Liver (tissue), 9 donors: ENCODE measurements around the gene SYDE2. TPM values are rescaled to one million over a fixed set of nuclear protein-coding genes. Genes with fewer than 3 reads are reported as not detected.

Experiments
- DNase-seq: peaks from one replicate; pipeline ENCODE4 v3.0.0-alpha.2; 2017; ENCODE audit warnings: low spot score
- H3K27ac ChIP-seq, 2 donors: one replicate each; pipeline ENCODE4 v1.7.0; 2013; ENCODE audit warnings: inconsistent platforms in 2 of 2, low read length in 2 of 2, control low read depth in 1 of 2, low read depth in 1 of 2, mild to moderate bottlenecking in 1 of 2
- H3K27me3 ChIP-seq, 4 donors: one replicate each; pipeline versions ENCODE4 v1.6.1 to v1.7.0; 2013; ENCODE audit warnings: low read length in 3 of 4, inconsistent platforms in 1 of 4, mild to moderate bottlenecking in 1 of 4, moderate library complexity in 1 of 4; ENCODE audit not compliant: control insufficient read depth in 4 of 4, insufficient read depth in 4 of 4
- H3K36me3 ChIP-seq, 4 donors: one replicate each; pipeline versions ENCODE4 v1.6.1 to v1.7.0; 2013; ENCODE audit warnings: low read length in 3 of 4, mild to moderate bottlenecking in 3 of 4, low read depth in 1 of 4, moderate library complexity in 1 of 4; ENCODE audit not compliant: control insufficient read depth in 4 of 4, insufficient read depth in 3 of 4
- H3K4me1 ChIP-seq, 4 donors: one replicate each; pipeline versions ENCODE4 v1.6.1 to v1.7.0; 2013; ENCODE audit warnings: low read length in 3 of 4, mild to moderate bottlenecking in 3 of 4, moderate library complexity in 1 of 4; ENCODE audit not compliant: control insufficient read depth in 4 of 4, insufficient read depth in 4 of 4
- H3K4me3 ChIP-seq, 3 donors: one replicate each; pipeline versions ENCODE4 v1.6.1 to v1.7.0; 2013; ENCODE audit warnings: low read length in 3 of 3, control low read depth in 1 of 3, low read depth in 1 of 3, mild to moderate bottlenecking in 1 of 3
- H3K9ac ChIP-seq, 2 donors: one replicate each; pipeline ENCODE4 v1.7.0; 2013; ENCODE audit warnings: low read length in 2 of 2, mild to moderate bottlenecking in 2 of 2, moderate library complexity in 2 of 2, control low read depth in 1 of 2, low read depth in 1 of 2
- H3K9me3 ChIP-seq, 4 donors: one replicate each; pipeline versions ENCODE4 v1.6.1 to v1.7.0; 2013; ENCODE audit warnings: low read length in 3 of 4; ENCODE audit not compliant: control insufficient read depth in 4 of 4
- EGR1 ChIP-seq, 2 donors: IDR thresholded peaks; 2 replicates each; pipeline ENCODE4 v1.6.1; 2016 to 2018; ENCODE audit warnings: antibody characterized with exemption in 2 of 2, low read depth in 2 of 2
- FOXA1 ChIP-seq: IDR thresholded peaks from 2 replicates; pipeline ENCODE4 v1.6.1; 2016; ENCODE audit warnings: antibody characterized with exemption
- FOXA2 ChIP-seq: IDR thresholded peaks from 2 replicates; pipeline ENCODE4 v1.6.1; 2016; ENCODE audit warnings: antibody characterized with exemption
- GABPA ChIP-seq, 2 donors: IDR thresholded peaks in 1 of 2; conservative IDR thresholded peaks in 1 of 2; 2 replicates each; pipeline ENCODE4 v1.6.1; 2016; ENCODE audit warnings: antibody characterized with exemption in 2 of 2, mild to moderate bottlenecking in 1 of 2, moderate library complexity in 1 of 2
- HNF4A ChIP-seq, 2 donors: conservative IDR thresholded peaks; 2 replicates each; pipeline ENCODE4 v1.6.1; 2016; ENCODE audit warnings: antibody characterized with exemption in 2 of 2, mild to moderate bottlenecking in 2 of 2
- HNF4G ChIP-seq: IDR thresholded peaks from 2 replicates; pipeline ENCODE4 v1.6.1; 2016; ENCODE audit warnings: antibody characterized with exemption
- JUND ChIP-seq, 2 donors: IDR thresholded peaks; 2 replicates each; pipeline ENCODE4 v1.6.1; 2016; ENCODE audit warnings: antibody characterized with exemption in 2 of 2
- NR2F2 ChIP-seq: IDR thresholded peaks from 2 replicates; pipeline ENCODE4 v1.6.1; 2016; ENCODE audit warnings: antibody characterized with exemption
- RAD21 ChIP-seq, 2 donors: IDR thresholded peaks; 2 replicates each; pipeline ENCODE4 v1.6.1; 2016; ENCODE audit warnings: antibody characterized with exemption in 2 of 2, mild to moderate bottlenecking in 2 of 2
- SP1 ChIP-seq: IDR thresholded peaks from 2 replicates; pipeline ENCODE4 v1.6.1; 2018; ENCODE audit warnings: antibody characterized with exemption, mild to moderate bottlenecking
- TAF1 ChIP-seq: conservative IDR thresholded peaks from 2 replicates; pipeline ENCODE4 v1.6.1; 2016; ENCODE audit warnings: antibody characterized with exemption, mild to moderate bottlenecking
- YY1 ChIP-seq: IDR thresholded peaks from 2 replicates; pipeline ENCODE4 v1.6.1; 2016; ENCODE audit warnings: antibody characterized with exemption, mild to moderate bottlenecking
- WGBS: extraction: QIAGEN DNeasy Blood & Tissue Kit; methylation state at CpG from one replicate; pipeline ENCODE4 v1.1.7; 2013; 5-methylcytosine and 5-hydroxymethylcytosine counted together
- polyA plus RNA-seq, 2 donors: library from polyadenylated mRNA; stranded (reverse) in 1 of 2; unstranded in 1 of 2; fragments of 200-250 nt in 1 of 2; fragments of >200 nt in 1 of 2; fragmentation: Nextera tagmentation in 1 of 2; extraction: Ambion mirVana in 1 of 2; gene quantifications; one replicate each; pipeline versions ENCODE4 v1.2.1 to v1.2.3, GENCODE V29; 2013 to 2015
- total RNA-seq, 2 donors: library from RNA; depleted of rRNA; stranded (reverse); fragments of >200 nt; gene quantifications; one replicate each; pipeline ENCODE4 v1.2.3, GENCODE V29; 2014
- TF ChIP-seq, protein P1 (sequence below): IDR thresholded peaks from 2 replicates; pipeline ENCODE4 v1.6.1; 2016; ENCODE audit warnings: antibody characterized with exemption, mild to moderate bottlenecking
- TF ChIP-seq, protein P2 (sequence below): IDR thresholded peaks from 2 replicates; pipeline ENCODE4 v1.6.1; 2016; ENCODE audit warnings: antibody characterized with exemption
- TF ChIP-seq, protein P3 (sequence below): IDR thresholded peaks from 2 replicates; pipeline ENCODE4 v1.6.1; 2016; ENCODE audit warnings: antibody characterized with exemption
- TF ChIP-seq, protein P4 (sequence below): IDR thresholded peaks from 2 replicates; pipeline ENCODE4 v1.6.1; 2016; ENCODE audit warnings: antibody characterized with exemption
- TF ChIP-seq, protein P5 (sequence below): fragments of 150-350 bp; IDR thresholded peaks from 2 replicates; pipeline ENCODE4 v1.5.1; 2017; ENCODE audit warnings: improper control_type of control experiment, low read depth, low read length; ENCODE audit not compliant: missing input control
- donor health status: healthy.
- donor health status: healthy.
- donor health status: healthy.
- donor health status: healthy.
- donor health status: healthy.

Gene SYDE2
- total and polyA plus RNA-seq, 4 donors, result 1.3 to 11.5 (median 3.7) TPM

DNA sequence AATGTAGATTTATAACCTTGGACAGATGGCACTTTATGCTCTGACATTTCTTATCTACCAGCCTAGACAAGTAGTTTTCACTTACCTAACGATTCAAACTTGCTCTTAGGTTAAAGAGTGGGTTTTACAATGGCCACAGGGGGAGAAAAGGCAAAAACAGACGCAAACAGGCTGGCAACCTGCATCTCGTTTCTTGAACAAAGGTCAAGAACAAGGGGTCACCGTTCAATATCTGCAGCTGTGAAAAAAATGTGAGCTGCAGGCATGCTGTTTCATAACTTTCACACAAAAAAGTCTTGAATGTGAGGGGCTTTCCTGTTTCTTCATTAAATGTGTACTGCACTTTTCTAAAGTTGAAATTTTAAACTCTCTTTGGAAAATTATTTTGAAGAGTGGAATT, 49.4 kb downstream of the SYDE2 start:
- no peak for TF ChIP-seq FOXA1
- TF ChIP-seq NR2F2, result peak; percentile 29
- peaks cover 0 to 6% (median under 1%) of the 10 kb centered on the region in 4 donors for H3K4me1 ChIP-seq
- H3K27ac ChIP-seq, result no peak overlapping the region
- H3K9ac ChIP-seq, result no peak overlapping the region
- no peaks in the 10 kb centered on the region for H3K27me3 ChIP-seq
- no peaks in the 10 kb centered on the region for H3K36me3 ChIP-seq
- WGBS, result 29% methylated on average over 4 of the region's 4 CpGs
- no peak for DNase-seq
- H3K9me3 ChIP-seq, result no peaks in the 10 kb centered on the region
- no peak overlapping the region for H3K4me3 ChIP-seq

DNA sequence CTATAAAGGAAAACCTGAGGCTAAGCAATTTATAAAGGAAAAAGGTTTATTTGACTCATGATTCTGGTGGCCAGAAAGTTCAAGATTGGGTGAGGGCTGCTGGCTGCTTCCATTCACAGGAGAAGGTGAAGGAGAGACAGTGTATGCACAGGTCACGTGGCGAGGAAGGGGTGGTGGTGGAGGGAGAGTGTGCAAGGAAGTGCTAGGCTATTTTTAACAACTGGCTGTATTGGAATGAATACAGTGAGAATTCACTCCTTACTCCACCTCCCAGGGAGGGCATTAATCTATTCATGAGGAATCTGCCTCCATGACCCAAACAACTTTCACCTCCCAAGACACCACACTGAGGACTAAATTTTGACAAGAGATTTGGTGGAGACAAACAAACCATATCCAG, 51.0 kb downstream of the SYDE2 start:
- Histone ChIP-seq H3K4me1 (peaks cover 0 to 6% (median under 1%) of the 10 kb centered on the region in 4 donors), H3K27ac (no peak overlapping the region), H3K27me3 (no peaks in the 10 kb centered on the region), H3K4me3 (no peak overlapping the region), H3K9me3 (no peaks in the 10 kb centered on the region), H3K36me3 (no peaks in the 10 kb centered on the region), H3K9ac (no peak overlapping the region)
- WGBS, result 68% methylated on average over 2 of the region's 2 CpGs
- TF ChIP-seq, protein P1, sequence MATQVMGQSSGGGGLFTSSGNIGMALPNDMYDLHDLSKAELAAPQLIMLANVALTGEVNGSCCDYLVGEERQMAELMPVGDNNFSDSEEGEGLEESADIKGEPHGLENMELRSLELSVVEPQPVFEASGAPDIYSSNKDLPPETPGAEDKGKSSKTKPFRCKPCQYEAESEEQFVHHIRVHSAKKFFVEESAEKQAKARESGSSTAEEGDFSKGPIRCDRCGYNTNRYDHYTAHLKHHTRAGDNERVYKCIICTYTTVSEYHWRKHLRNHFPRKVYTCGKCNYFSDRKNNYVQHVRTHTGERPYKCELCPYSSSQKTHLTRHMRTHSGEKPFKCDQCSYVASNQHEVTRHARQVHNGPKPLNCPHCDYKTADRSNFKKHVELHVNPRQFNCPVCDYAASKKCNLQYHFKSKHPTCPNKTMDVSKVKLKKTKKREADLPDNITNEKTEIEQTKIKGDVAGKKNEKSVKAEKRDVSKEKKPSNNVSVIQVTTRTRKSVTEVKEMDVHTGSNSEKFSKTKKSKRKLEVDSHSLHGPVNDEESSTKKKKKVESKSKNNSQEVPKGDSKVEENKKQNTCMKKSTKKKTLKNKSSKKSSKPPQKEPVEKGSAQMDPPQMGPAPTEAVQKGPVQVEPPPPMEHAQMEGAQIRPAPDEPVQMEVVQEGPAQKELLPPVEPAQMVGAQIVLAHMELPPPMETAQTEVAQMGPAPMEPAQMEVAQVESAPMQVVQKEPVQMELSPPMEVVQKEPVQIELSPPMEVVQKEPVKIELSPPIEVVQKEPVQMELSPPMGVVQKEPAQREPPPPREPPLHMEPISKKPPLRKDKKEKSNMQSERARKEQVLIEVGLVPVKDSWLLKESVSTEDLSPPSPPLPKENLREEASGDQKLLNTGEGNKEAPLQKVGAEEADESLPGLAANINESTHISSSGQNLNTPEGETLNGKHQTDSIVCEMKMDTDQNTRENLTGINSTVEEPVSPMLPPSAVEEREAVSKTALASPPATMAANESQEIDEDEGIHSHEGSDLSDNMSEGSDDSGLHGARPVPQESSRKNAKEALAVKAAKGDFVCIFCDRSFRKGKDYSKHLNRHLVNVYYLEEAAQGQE, result no peak
- no peak for TF ChIP-seq FOXA2
- TF ChIP-seq JUND (IDR thresholded peaks at IDR 0.05), result no peak
- no peak for TF ChIP-seq YY1
- TF ChIP-seq, protein P2, sequence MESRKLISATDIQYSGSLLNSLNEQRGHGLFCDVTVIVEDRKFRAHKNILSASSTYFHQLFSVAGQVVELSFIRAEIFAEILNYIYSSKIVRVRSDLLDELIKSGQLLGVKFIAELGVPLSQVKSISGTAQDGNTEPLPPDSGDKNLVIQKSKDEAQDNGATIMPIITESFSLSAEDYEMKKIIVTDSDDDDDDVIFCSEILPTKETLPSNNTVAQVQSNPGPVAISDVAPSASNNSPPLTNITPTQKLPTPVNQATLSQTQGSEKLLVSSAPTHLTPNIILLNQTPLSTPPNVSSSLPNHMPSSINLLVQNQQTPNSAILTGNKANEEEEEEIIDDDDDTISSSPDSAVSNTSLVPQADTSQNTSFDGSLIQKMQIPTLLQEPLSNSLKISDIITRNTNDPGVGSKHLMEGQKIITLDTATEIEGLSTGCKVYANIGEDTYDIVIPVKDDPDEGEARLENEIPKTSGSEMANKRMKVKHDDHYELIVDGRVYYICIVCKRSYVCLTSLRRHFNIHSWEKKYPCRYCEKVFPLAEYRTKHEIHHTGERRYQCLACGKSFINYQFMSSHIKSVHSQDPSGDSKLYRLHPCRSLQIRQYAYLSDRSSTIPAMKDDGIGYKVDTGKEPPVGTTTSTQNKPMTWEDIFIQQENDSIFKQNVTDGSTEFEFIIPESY, result no peak
- TF ChIP-seq FOXA1, result no peak
- TF ChIP-seq, protein P3, sequence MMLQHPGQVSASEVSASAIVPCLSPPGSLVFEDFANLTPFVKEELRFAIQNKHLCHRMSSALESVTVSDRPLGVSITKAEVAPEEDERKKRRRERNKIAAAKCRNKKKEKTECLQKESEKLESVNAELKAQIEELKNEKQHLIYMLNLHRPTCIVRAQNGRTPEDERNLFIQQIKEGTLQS, result no peak
- TF ChIP-seq RAD21 (IDR thresholded peaks at IDR 0.05), result no peak
- no peak for TF ChIP-seq TAF1
- no peak for TF ChIP-seq HNF4G
- TF ChIP-seq HNF4A (conservative IDR thresholded peaks at IDR 0.05), result no peak
- TF ChIP-seq, protein P4, sequence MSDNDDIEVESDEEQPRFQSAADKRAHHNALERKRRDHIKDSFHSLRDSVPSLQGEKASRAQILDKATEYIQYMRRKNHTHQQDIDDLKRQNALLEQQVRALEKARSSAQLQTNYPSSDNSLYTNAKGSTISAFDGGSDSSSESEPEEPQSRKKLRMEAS, result no peak
- TF ChIP-seq NR2F2, result no peak
- TF ChIP-seq, protein P5, sequence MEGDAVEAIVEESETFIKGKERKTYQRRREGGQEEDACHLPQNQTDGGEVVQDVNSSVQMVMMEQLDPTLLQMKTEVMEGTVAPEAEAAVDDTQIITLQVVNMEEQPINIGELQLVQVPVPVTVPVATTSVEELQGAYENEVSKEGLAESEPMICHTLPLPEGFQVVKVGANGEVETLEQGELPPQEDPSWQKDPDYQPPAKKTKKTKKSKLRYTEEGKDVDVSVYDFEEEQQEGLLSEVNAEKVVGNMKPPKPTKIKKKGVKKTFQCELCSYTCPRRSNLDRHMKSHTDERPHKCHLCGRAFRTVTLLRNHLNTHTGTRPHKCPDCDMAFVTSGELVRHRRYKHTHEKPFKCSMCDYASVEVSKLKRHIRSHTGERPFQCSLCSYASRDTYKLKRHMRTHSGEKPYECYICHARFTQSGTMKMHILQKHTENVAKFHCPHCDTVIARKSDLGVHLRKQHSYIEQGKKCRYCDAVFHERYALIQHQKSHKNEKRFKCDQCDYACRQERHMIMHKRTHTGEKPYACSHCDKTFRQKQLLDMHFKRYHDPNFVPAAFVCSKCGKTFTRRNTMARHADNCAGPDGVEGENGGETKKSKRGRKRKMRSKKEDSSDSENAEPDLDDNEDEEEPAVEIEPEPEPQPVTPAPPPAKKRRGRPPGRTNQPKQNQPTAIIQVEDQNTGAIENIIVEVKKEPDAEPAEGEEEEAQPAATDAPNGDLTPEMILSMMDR, result no peak
- no peak for TF ChIP-seq GABPA (IDR thresholded peaks at IDR 0.05 in 1 of 2, conservative IDR thresholded peaks at IDR 0.05 in 1 of 2)
- no peak for TF ChIP-seq SP1
- no peak for TF ChIP-seq EGR1 (IDR thresholded peaks at IDR 0.05; ENCODE audit: low read depth in 2 of 2)
- no peak for DNase-seq
